NT2/D1 (cell line): ENCODE measurements around the gene NPDC1.
"Not testable (repeated sequence)": the region's sequence is repeated elsewhere in the genome, so short reads cannot be mapped to it uniquely, and the experiment has no call there.

ENCODE experiments used
- DNase-seq: peaks from one replicate; pipeline ENCODE4 v3.0.0-alpha.2; 2011; ENCODE audit warnings: low read depth, low spot score
- H3K27me3 ChIP-seq: 2 replicates; pipeline ENCODE4 v1.6.0; 2011; ENCODE audit warnings: mild to moderate bottlenecking; ENCODE audit not compliant: insufficient read length, insufficient read depth
- H3K36me3 ChIP-seq: 2 replicates; pipeline ENCODE4 v1.6.1; 2011; ENCODE audit warnings: mild to moderate bottlenecking, low read length, mixed read lengths; ENCODE audit not compliant: insufficient read depth, insufficient read length
- H3K4me1 ChIP-seq: 2 replicates; pipeline ENCODE4 v1.5.1; 2011; ENCODE audit not compliant: insufficient read depth, insufficient read length
- H3K4me3 ChIP-seq: 2 replicates; pipeline ENCODE4 v1.5.1; 2011; ENCODE audit warnings: low read depth; ENCODE audit not compliant: insufficient read length
- H3K9ac ChIP-seq: 2 replicates; pipeline ENCODE4 v1.6.0; 2011; ENCODE audit warnings: low read depth; ENCODE audit not compliant: insufficient read length
- H3K9me3 ChIP-seq: 2 replicates; pipeline ENCODE4 v1.5.1; 2011; ENCODE audit warnings: mild to moderate bottlenecking, low read length; ENCODE audit not compliant: insufficient read depth
- SUZ12 ChIP-seq: IDR thresholded peaks from 2 replicates; pipeline ENCODE4 v1.6.1; 2011; ENCODE audit not compliant: insufficient read length, insufficient read depth; ENCODE audit errors: extremely low read depth
- YY1 ChIP-seq: IDR thresholded peaks from 2 replicates; pipeline ENCODE4 v1.6.1; 2011; ENCODE audit not compliant: insufficient read length, insufficient read depth
- ZNF274 ChIP-seq: IDR thresholded peaks from 2 replicates; pipeline ENCODE4 v1.6.1; 2011; ENCODE audit warnings: mild to moderate bottlenecking, low read depth, low read length

NPDC1 gene

GRCh38 chr9:137009938-137010732 is 35.8 kb downstream of the NPDC1 start:
- no peak for TF ChIP-seq YY1
- TF ChIP-seq SUZ12, result no peak
- no peak for TF ChIP-seq ZNF274
- Histone ChIP-seq H3K9me3 (peaks cover 6% of the 10 kb centered on the region; the same call in 1 of the 2 replicates), H3K4me3 (no peak overlapping the region), H3K27me3 (no peaks in the 10 kb centered on the region), H3K9ac (no peak overlapping the region), H3K4me1 (no peaks in the 10 kb centered on the region), H3K36me3 (no peaks in the 10 kb centered on the region)
- DNase-seq, result no peak

- peaks cover 8% of the 10 kb centered on the region; the same call in 1 of the 2 replicates for H3K9me3 ChIP-seq
- no peaks in the 10 kb centered on the region for H3K27me3 ChIP-seq
- no peaks in the 10 kb centered on the region for H3K4me1 ChIP-seq
- H3K36me3 ChIP-seq, result no peaks in the 10 kb centered on the region
- H3K9ac ChIP-seq, result no peak overlapping the region
- TF ChIP-seq ZNF274, result no peak
- TF ChIP-seq YY1, result no peak
- no peak for TF ChIP-seq SUZ12
- DNase-seq, result no peak
- H3K4me3 ChIP-seq, result no peak overlapping the region
These were observed 36.8 kb downstream of the NPDC1 start for GRCh38 chr9:137009217-137009616.

GRCh38 chr9:137008312-137008711 is 37.7 kb downstream of the NPDC1 start:
- no peaks in the 10 kb centered on the region for H3K36me3 ChIP-seq
- H3K4me3 ChIP-seq, result no peak overlapping the region
- peak overlapping the region; percentile 32 for H3K9ac ChIP-seq
- DNase-seq, result no peak
- peaks cover 8% of the 10 kb centered on the region; the same call in 1 of the 2 replicates for H3K9me3 ChIP-seq
- TF ChIP-seq ZNF274, result no peak
- no peak for TF ChIP-seq SUZ12
- no peak for TF ChIP-seq YY1
- no peaks in the 10 kb centered on the region for H3K4me1 ChIP-seq
- H3K27me3 ChIP-seq, result no peaks in the 10 kb centered on the region

GRCh38 chr9:137007816-137008270 is 38.1 kb downstream of the NPDC1 start:
- TF ChIP-seq ZNF274 (no peak), SUZ12 (no peak), YY1 (no peak)
- Histone ChIP-seq H3K9ac (peak overlapping the region; percentile 32), H3K4me1 (no peaks in the 10 kb centered on the region), H3K4me3 (no peak overlapping the region), H3K9me3 (peaks cover 8% of the 10 kb centered on the region; the same call in 1 of the 2 replicates), H3K36me3 (no peaks in the 10 kb centered on the region), H3K27me3 (no peaks in the 10 kb centered on the region)
- no peak for DNase-seq

- H3K27me3 ChIP-seq, result no peaks in the 10 kb centered on the region
- H3K9ac ChIP-seq, result no peak overlapping the region
- no peak overlapping the region for H3K4me3 ChIP-seq
- no peak for TF ChIP-seq YY1
- TF ChIP-seq SUZ12, result no peak
- TF ChIP-seq ZNF274, result no peak
- peaks cover 8% of the 10 kb centered on the region; the same call in 1 of the 2 replicates for H3K9me3 ChIP-seq
- no peak for DNase-seq
- no peaks in the 10 kb centered on the region for H3K4me1 ChIP-seq
- no peaks in the 10 kb centered on the region for H3K36me3 ChIP-seq
These were observed 38.7 kb downstream of the NPDC1 start for GRCh38 chr9:137007108-137007815.

GRCh38 chr9:137006116-137007003 is 39.6 kb downstream of the NPDC1 start:
- Histone ChIP-seq H3K4me1 (no peaks in the 10 kb centered on the region), H3K36me3 (no peaks in the 10 kb centered on the region), H3K27me3 (no peaks in the 10 kb centered on the region), H3K9ac (no peak overlapping the region), H3K9me3 (peaks cover 8% of the 10 kb centered on the region; the same call in 1 of the 2 replicates), H3K4me3 (no peak overlapping the region)
- TF ChIP-seq ZNF274 (no peak), YY1 (no peak), SUZ12 (no peak)
- DNase-seq, result no peak

GRCh38 chr9:137004285-137004684 is 41.7 kb downstream of the NPDC1 start:
- not testable (repeated sequence) for H3K9me3 ChIP-seq, H3K9ac ChIP-seq, H3K36me3 ChIP-seq, H3K27me3 ChIP-seq, DNase-seq, H3K4me3 ChIP-seq, H3K4me1 ChIP-seq
